Osteocyte (in vitro differentiated cells): ENCODE data around the gene ATXN7L3B. TPM values are rescaled to one million over a fixed set of nuclear protein-coding genes. Genes with fewer than 3 reads are reported as not detected.

Experiments
- DNase-seq: peaks from one replicate; pipeline ENCODE4 v3.0.0; 2021; ENCODE audit warnings: mixed read lengths; ENCODE audit not compliant: unreplicated experiment; ENCODE audit errors: extremely low spot score
- H3K27ac Mint-ChIP-seq: one replicate; pipeline ENCODE4 v1.8.0; 2021; ENCODE audit warnings: mild to moderate bottlenecking, mixed read lengths; ENCODE audit not compliant: unreplicated experiment
- H3K27me3 Mint-ChIP-seq: one replicate; pipeline ENCODE4 v1.8.0; 2021; ENCODE audit warnings: mixed read lengths; ENCODE audit not compliant: unreplicated experiment
- H3K36me3 Mint-ChIP-seq: one replicate; pipeline ENCODE4 v1.8.0; 2021; ENCODE audit warnings: mixed read lengths; ENCODE audit not compliant: unreplicated experiment
- H3K4me1 Mint-ChIP-seq: one replicate; pipeline ENCODE4 v1.8.0; 2021; ENCODE audit warnings: mixed read lengths; ENCODE audit not compliant: unreplicated experiment
- H3K4me3 Mint-ChIP-seq: one replicate; pipeline ENCODE4 v1.8.0; 2021; ENCODE audit warnings: mild to moderate bottlenecking, moderate library complexity, mixed read lengths; ENCODE audit not compliant: unreplicated experiment
- H3K9me3 Mint-ChIP-seq: one replicate; pipeline ENCODE4 v1.8.0; 2021; ENCODE audit warnings: mixed read lengths; ENCODE audit not compliant: unreplicated experiment
- total RNA-seq: library from RNA; stranded (reverse); gene quantifications from 2 replicates; pipeline ENCODE4 v1.2.1, GENCODE V29; 2021
- TF ChIP-seq, protein P1 (sequence below): fragments of 200-600 bp; sonication (generic); IDR thresholded peaks from 2 replicates; pipeline ENCODE4 v1.5.0; 2021; ENCODE audit warnings: antibody characterized with exemption, mild to moderate bottlenecking, moderate library complexity

Gene ATXN7L3B
- total RNA-seq, 1 donor from 2014 or later: 34.2 TPM

DNA sequence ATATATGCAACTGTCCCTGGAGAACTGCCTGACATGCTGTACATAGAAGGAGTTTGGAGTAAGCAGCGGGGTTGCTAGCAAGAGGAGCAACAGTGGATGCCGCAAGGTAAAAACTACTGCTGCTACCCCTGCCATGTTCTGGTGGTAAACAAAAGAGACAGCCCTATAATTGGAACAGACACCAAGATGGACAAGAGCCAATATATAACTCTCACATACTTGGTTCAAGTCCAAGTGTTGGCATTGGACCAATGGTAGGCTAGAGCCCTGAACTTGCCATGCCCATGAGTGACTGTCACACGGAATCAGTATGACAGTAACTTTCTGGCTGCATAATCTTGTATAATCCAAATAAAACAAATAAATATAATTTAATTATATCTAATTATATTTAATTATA lies 13.7 kb downstream of the ATXN7L3B start:
- Mint-ChIP-seq H3K36me3 (no peaks in the 10 kb centered on the region), H3K4me3 (no peak overlapping the region), H3K4me1 (no peaks in the 10 kb centered on the region), H3K27me3 (peaks cover 6% of the 10 kb centered on the region), H3K9me3 (no peaks in the 10 kb centered on the region), H3K27ac (no peak overlapping the region)
- DNase-seq: no peak
- TF ChIP-seq, protein P1, sequence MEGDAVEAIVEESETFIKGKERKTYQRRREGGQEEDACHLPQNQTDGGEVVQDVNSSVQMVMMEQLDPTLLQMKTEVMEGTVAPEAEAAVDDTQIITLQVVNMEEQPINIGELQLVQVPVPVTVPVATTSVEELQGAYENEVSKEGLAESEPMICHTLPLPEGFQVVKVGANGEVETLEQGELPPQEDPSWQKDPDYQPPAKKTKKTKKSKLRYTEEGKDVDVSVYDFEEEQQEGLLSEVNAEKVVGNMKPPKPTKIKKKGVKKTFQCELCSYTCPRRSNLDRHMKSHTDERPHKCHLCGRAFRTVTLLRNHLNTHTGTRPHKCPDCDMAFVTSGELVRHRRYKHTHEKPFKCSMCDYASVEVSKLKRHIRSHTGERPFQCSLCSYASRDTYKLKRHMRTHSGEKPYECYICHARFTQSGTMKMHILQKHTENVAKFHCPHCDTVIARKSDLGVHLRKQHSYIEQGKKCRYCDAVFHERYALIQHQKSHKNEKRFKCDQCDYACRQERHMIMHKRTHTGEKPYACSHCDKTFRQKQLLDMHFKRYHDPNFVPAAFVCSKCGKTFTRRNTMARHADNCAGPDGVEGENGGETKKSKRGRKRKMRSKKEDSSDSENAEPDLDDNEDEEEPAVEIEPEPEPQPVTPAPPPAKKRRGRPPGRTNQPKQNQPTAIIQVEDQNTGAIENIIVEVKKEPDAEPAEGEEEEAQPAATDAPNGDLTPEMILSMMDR: no peak

DNA sequence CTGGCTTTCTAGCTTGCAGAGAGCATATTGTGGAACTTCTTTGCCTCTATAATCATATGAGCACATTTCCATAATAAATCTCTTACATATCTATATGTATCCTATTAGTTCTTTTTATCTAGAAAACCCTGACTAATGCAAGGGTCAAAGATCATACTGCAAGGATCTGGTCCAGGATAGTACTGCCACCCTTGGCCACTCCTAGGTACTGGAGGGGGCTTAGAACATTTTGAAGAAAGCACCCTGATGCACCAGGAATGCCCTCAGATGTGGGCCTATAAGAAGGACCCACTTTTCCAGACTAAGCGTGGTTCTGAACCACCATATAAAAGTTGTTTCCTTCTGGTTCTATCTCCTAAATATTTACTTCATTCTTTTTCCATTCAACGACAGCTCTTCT lies 14.6 kb downstream of the ATXN7L3B start:
- peaks cover 8% of the 10 kb centered on the region for H3K27me3 Mint-ChIP-seq
- no peaks in the 10 kb centered on the region for H3K9me3 Mint-ChIP-seq
- no peak for DNase-seq

DNA sequence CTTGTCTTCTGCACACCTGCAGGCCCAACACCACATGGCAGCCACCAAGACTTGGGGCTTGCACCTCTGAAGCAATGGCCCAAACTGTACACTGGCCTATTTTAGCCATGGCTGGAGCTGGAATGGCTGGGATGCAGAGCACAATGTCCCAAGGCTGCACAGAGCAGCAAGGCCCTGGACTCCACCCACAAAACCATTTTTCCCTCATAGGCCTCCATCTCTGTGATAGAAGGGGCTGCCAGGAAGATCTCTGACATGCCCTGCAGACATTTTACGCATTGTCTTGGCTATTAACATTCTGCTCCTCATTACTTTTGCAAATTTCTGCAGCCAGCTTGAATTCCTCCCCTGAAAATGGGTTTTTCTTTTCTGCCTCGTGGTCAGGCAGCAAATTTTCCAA lies 22.1 kb downstream of the ATXN7L3B start:
- Mint-ChIP-seq H3K27ac (no peak overlapping the region), H3K9me3 (no peaks in the 10 kb centered on the region), H3K36me3 (no peaks in the 10 kb centered on the region), H3K4me1 (no peaks in the 10 kb centered on the region), H3K27me3 (peaks cover 11% of the 10 kb centered on the region), H3K4me3 (no peak overlapping the region)
- TF ChIP-seq, protein P1: no peak
- DNase-seq: no peak

More for the DNA sequence above, 14.6 kb downstream of the ATXN7L3B start:
- no peak overlapping the region for H3K27ac Mint-ChIP-seq
- no peaks in the 10 kb centered on the region for H3K4me1 Mint-ChIP-seq
- TF ChIP-seq, protein P1: no peak
- no peak overlapping the region for H3K4me3 Mint-ChIP-seq
- no peaks in the 10 kb centered on the region for H3K36me3 Mint-ChIP-seq

DNA sequence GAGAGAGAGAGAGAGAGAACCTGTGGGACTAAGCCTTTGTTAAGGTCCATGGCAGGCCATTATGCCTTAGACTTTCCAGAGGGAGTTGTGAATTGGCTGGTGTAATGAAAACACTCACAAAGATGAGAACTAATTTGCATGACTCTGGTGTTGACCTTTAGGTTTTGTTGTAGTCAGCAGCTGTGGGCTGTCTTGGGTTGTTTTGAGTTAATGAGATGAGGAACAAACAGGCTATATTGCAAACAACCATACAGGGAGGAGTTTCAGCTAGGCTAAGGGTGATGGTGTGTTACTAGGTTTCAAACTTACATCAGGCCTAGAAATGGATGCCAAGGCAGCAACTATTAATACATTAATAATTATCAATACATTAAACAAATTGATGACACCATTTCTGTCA lies 26.3 kb downstream of the ATXN7L3B start:
- Mint-ChIP-seq H3K27ac (no peak overlapping the region), H3K4me1 (no peaks in the 10 kb centered on the region), H3K27me3 (peaks cover 9% of the 10 kb centered on the region), H3K36me3 (no peaks in the 10 kb centered on the region), H3K4me3 (no peak overlapping the region), H3K9me3 (no peaks in the 10 kb centered on the region)
- DNase-seq: no peak
- TF ChIP-seq, protein P1: no peak

DNA sequence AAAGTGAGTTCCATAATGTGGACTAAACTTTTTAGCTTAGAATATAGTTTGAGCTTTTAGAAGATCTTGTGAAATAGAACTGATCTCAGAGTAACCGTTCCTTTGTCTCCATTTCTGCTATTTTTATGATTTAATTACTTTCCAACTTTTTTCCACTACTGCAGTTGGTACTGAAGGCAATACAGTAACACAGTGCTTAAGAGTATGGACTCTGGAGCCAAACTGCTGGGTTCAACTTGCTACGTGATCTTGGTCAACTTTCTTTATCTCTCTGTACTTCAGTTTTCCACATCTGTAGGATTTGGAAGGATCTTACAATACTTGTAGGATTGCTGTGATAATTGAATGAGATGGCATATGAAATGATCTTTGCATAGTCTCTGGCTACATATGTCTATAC lies 40.9 kb downstream of the ATXN7L3B start:
- no peak for DNase-seq
- Mint-ChIP-seq H3K27ac (no peak overlapping the region), H3K9me3 (no peaks in the 10 kb centered on the region), H3K4me3 (no peak overlapping the region), H3K36me3 (no peaks in the 10 kb centered on the region), H3K27me3 (peaks cover 19% of the 10 kb centered on the region), H3K4me1 (no peaks in the 10 kb centered on the region)
- TF ChIP-seq, protein P1: no peak
